Uterus (tissue), 4 donors: ENCODE results near the gene EMX2. TPM values are rescaled to one million over a fixed set of nuclear protein-coding genes. Genes with fewer than 3 reads are reported as not detected.

Experiments
- DNase-seq, 2 donors: peaks; one replicate each; pipeline ENCODE4 v3.0.0-alpha.2; 2019 to 2020
- H3K27ac ChIP-seq, 2 donors: fragments of 200-600 bp; sonication (generic); 1 replicate in 1 of 2; 2 replicates in 1 of 2; pipeline ENCODE4 v1.5.1; 2016 to 2018
- H3K27me3 ChIP-seq, 2 donors: fragments of 200-600 bp; sonication (generic); one replicate each; pipeline ENCODE4 v1.5.1; 2018 to 2019; ENCODE audit warnings: control low read depth in 1 of 2
- H3K36me3 ChIP-seq, 2 donors: fragments of 200-600 bp; sonication (generic); one replicate each; pipeline ENCODE4 v1.5.1; 2019; ENCODE audit warnings: control low read depth in 1 of 2
- H3K4me1 ChIP-seq, 2 donors: fragments of 200-600 bp; sonication (generic); one replicate each; pipeline ENCODE4 v1.5.1; 2018 to 2019; ENCODE audit warnings: control low read depth in 1 of 2
- H3K4me3 ChIP-seq, 2 donors: fragments of 200-600 bp; sonication (generic); 1 replicate in 1 of 2; 2 replicates in 1 of 2; pipeline ENCODE4 v1.5.1; 2018 to 2019; ENCODE audit warnings: mild to moderate bottlenecking in 1 of 2
- H3K9me3 ChIP-seq, 2 donors: fragments of 200-600 bp; sonication (generic); one replicate each; pipeline ENCODE4 v1.5.1; 2019; ENCODE audit warnings: control low read depth in 1 of 2
- POLR2A ChIP-seq, 2 donors: fragments of 450-650 bp; IDR thresholded peaks; one replicate each; pipeline ENCODE4 v1.6.1; 2016; ENCODE audit warnings: antibody characterized with exemption in 2 of 2, mild to moderate bottlenecking in 1 of 2, moderate library complexity in 1 of 2
- intact Hi-C: fragments of 100-400 bp; cut with DNase I; formaldehyde crosslinking; loops from one replicate; pipeline ENCODE4 v1.15.1; 2023; ENCODE audit warnings: low total_unique reads
- total RNA-seq, 4 donors: library from RNA; depleted of rRNA in 3 of 4; stranded (reverse); fragments of >200 nt in 3 of 4; gene quantifications; one replicate each; pipeline versions ENCODE4 v1.1.0 to v1.2.4, GENCODE V29; 2014 to 2023
- TF ChIP-seq, protein P1 (sequence below), 4 experiments: fragments of 200-600 bp in 2 of 4; fragments of 450-650 bp in 2 of 4; sonication (generic) in 2 of 4; IDR thresholded peaks; one replicate each; pipeline ENCODE4 v1.5.1; 2016 to 2019; ENCODE audit warnings: antibody characterized with exemption in 4 of 4, mild to moderate bottlenecking in 2 of 4, moderate library complexity in 1 of 4
- donor health status: DM: yes; HTN: yes; CAD: no.

Gene EMX2
- total RNA-seq, 4 donors from 2014 or later: 6.7 to 154 (median 17.1) TPM

DNA sequence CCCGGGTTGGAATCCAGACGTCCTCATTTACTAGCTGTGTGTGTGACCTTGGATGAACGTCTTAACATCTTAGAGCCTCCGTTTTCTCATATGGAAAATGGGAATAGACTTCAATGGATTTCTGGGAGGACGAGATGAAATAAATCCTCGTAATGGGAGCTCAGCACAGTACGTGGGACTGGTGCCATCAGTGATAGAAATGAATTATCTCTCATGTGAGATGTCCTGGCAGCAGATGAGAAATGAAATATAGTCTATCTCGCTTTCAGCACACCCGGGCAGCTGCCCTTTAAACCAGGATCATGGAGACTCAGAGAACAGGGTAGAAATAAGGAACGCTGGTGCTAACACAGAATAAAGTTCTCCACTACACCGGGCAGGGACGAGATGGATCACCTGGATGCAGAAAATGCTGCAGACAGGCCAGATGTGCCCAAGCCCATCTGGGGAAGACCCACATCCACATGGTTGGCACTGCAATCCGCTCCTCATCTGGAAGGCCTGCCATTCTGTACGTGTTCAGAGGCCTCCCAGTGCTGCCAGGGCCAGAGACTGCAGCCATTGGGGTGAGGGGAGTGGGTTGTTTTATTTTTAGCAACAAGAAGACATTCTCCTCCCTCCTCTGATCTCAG lies 11.1 kb upstream of the EMX2 start:
- no peaks in the 10 kb centered on the region for H3K9me3 ChIP-seq
- peak overlapping the region in 1 of 2 donors; percentile 37 for H3K4me3 ChIP-seq
- TF ChIP-seq, protein P1, sequence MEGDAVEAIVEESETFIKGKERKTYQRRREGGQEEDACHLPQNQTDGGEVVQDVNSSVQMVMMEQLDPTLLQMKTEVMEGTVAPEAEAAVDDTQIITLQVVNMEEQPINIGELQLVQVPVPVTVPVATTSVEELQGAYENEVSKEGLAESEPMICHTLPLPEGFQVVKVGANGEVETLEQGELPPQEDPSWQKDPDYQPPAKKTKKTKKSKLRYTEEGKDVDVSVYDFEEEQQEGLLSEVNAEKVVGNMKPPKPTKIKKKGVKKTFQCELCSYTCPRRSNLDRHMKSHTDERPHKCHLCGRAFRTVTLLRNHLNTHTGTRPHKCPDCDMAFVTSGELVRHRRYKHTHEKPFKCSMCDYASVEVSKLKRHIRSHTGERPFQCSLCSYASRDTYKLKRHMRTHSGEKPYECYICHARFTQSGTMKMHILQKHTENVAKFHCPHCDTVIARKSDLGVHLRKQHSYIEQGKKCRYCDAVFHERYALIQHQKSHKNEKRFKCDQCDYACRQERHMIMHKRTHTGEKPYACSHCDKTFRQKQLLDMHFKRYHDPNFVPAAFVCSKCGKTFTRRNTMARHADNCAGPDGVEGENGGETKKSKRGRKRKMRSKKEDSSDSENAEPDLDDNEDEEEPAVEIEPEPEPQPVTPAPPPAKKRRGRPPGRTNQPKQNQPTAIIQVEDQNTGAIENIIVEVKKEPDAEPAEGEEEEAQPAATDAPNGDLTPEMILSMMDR (IDR thresholded peaks at IDR 0.05): no peak
- no peak for TF ChIP-seq POLR2A (IDR thresholded peaks at IDR 0.05)
- peak in 1 of 2 donors; percentile 66 for DNase-seq
- no peaks in the 10 kb centered on the region for H3K36me3 ChIP-seq
- intact Hi-C loops: no loop called here
- no peaks in the 10 kb centered on the region for H3K27me3 ChIP-seq
- peaks cover 0 to 3% of the 10 kb centered on the region in 2 donors for H3K4me1 ChIP-seq
- H3K27ac ChIP-seq: peak overlapping the region; percentile 98

DNA sequence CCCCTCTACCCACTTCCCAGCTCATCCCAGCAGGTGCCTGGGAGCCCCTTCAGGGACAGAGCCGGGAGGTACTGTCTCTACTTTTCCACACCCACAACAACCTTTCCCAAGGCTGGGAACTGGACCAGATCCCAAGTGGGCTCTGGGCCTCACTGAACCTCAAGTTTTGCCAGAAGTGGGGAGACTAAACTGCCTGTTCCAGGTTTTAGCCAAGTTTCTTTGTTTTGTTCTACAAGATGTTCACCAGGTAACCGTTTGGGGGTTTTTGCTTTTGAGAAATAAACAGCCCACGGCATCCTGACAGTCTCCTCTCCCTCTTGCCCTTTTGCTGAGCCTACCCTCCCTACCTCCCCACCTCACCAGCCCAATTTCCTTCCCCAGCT lies 10.6 kb upstream of the EMX2 start:
- no peak for TF ChIP-seq POLR2A (IDR thresholded peaks at IDR 0.05)
- TF ChIP-seq, protein P1 (IDR thresholded peaks at IDR 0.05): no peak
- intact Hi-C loops: no loop called here
- H3K9me3 ChIP-seq: no peaks in the 10 kb centered on the region
- peak overlapping the region; percentile 98 for H3K27ac ChIP-seq
- peaks cover 0 to 3% of the 10 kb centered on the region in 2 donors for H3K4me1 ChIP-seq
- H3K27me3 ChIP-seq: no peaks in the 10 kb centered on the region
- H3K4me3 ChIP-seq: peak overlapping the region; percentile 37 to 46
- no peaks in the 10 kb centered on the region for H3K36me3 ChIP-seq
- DNase-seq: peak; percentile 59 to 69

DNA sequence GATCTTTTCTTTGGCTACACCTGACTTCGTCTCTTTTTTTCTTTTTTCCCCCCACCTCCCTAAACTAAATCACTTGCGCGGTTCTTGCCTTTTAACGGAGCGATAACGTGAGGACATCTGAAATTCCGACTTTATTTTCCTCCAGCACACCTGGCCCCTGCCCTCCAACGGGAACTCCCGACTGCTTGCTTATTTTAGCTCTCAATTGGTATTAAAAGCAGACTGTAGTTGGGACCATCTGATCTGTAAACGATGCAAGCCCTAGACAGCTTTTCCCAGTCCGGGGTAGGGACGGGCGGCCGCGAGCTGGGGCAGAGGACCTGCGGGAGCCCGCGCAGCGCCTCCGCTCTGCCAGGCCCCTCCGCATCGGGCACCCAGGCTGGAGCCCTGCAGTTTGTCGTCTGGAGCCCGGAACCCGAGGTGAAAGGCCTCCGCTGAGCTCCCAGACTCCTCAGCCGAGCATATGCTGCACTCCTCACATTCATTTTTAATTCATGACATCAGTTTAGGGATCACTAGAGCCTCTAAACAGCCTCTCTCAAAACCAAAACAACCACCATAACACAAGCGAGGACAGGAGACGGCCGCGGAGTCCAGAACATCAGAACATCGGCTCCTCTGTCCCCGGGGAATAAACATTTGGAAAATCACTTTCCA lies 10.0 kb upstream of the EMX2 start:
- peak overlapping the region; percentile 37 to 46 for H3K4me3 ChIP-seq
- DNase-seq: peak; percentile 43 to 58
- TF ChIP-seq POLR2A (IDR thresholded peaks at IDR 0.05): peak; percentile 38 to 43
- TF ChIP-seq, protein P1 (IDR thresholded peaks at IDR 0.05): no peak
- intact Hi-C loops: no loop called here
- peak overlapping the region; percentile 98 for H3K27ac ChIP-seq
- peaks cover 0 to 3% of the 10 kb centered on the region in 2 donors for H3K4me1 ChIP-seq
- no peaks in the 10 kb centered on the region for H3K27me3 ChIP-seq
- H3K9me3 ChIP-seq: no peaks in the 10 kb centered on the region
- no peaks in the 10 kb centered on the region for H3K36me3 ChIP-seq

DNA sequence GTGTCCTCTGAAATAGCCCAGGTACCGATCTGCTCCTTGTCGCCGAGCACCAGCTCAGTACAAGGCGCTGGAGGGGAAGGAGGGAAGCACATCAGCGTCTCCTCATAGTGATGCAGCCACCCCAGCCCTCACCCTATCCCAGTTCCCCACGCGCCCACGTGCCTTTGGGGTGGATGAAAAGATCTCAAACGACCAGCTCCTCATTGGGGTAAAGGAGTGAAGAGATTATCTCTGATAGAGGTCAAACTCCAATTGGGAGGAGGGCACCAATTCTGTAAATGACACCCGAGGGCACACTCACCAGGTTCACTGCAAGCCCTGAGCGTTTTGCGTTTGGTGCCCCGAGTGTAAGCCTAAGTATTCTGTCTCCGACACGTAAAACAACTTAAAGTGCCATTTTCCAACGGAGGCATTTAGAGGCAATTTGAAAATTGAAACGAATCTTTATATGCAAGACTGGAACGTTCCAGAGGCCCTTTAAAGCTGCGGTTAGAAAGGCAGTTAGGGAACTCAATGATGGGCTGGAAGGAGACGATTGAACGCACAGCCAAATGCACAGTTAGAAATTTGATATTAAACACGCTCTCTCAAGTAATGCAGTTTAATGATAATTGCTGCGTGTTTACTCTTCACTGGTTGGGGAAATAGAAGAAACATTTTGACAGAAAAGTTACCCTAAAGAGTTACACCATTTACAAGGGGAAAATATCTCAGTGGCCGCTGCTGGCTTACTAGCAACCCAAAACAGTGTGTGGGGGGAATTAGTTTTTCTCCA lies 8.9 kb upstream of the EMX2 start:
- H3K27ac ChIP-seq: peak overlapping the region; percentile 98
- H3K4me1 ChIP-seq: peaks cover 0 to 3% of the 10 kb centered on the region in 2 donors
- peak; percentile 77 to 90 for DNase-seq
- TF ChIP-seq, protein P1 (IDR thresholded peaks at IDR 0.05): no peak
- TF ChIP-seq POLR2A (IDR thresholded peaks at IDR 0.05): peak; percentile 68 to 77
- H3K9me3 ChIP-seq: no peaks in the 10 kb centered on the region
- peak overlapping the region; percentile 37 to 46 for H3K4me3 ChIP-seq
- H3K36me3 ChIP-seq: no peaks in the 10 kb centered on the region
- H3K27me3 ChIP-seq: no peaks in the 10 kb centered on the region
- intact Hi-C loops: no loop called here
